Occipital lobe (tissue), 2 donors: ENCODE data around the gene MB21D2. TPM values are rescaled to one million over a fixed set of nuclear protein-coding genes. Genes with fewer than 3 reads are reported as not detected.
A peak's percentile ranks its signal among the peaks of the same experiment; 100 is the strongest.
"Not testable (repeated sequence)": the region's sequence is repeated elsewhere in the genome, so short reads cannot be mapped to it uniquely, and the experiment has no call there.

Experiments used
- DNase-seq: peaks from one replicate; lab custom pipeline; 2025; lab: John Stamatoyannopoulos, UW
- total RNA-seq: library from RNA; depleted of rRNA; stranded (reverse); fragments of >200 nt; gene quantifications from one replicate; pipeline ENCODE4 v1.2.3, GENCODE V29; 2014

The MB21D2 gene
- total RNA-seq: 61.9 TPM

DNA sequence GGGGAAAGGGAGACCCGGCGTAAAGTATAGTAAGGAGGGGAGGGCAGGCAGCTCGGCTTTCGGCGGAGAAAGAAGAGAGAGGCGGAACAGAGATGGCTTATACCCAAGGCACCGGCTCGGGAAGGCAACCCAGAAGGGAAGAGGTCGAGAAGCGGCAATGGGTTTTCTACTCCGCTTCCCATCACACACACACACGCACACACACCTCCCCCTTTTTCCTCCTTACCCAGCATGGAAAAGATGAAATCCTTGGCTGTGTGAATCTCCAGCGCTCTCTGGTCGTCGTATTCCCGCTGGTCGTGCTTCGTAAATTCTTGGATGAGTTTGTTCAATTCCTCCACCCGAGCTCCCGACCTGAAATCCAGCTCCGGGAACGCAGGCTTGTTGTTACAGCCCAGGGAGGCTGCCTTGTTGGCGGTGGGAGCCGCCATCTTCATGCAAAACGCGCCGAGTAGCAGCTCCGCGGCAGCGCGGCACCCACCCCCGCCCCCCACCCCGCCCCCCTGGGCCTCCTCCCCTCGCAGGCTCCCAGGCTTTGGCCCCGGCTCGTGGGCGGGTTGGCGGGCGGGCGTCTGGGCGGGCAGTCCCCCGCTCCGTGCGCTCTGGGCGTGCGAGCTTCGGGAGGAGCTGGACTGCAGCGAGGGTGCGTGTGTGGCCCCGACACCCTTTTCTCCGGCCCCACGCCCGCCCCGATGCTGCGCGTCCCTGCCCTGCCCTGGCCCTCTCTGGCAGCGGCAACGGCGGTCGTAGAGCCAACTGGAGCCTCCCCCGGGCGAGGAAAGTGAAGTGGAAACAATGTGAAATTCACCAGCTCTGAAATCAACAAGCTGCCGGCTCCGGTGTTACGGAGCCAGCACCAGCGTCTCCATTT, at the start of gene MB21D2:
TSS of gene MB21D2 (minus strand) at position 453 of the 871 bp plus-strand sequence. CDS start at position 437, 16 bp downstream.
- DNase-seq: peak; percentile 93

DNA sequence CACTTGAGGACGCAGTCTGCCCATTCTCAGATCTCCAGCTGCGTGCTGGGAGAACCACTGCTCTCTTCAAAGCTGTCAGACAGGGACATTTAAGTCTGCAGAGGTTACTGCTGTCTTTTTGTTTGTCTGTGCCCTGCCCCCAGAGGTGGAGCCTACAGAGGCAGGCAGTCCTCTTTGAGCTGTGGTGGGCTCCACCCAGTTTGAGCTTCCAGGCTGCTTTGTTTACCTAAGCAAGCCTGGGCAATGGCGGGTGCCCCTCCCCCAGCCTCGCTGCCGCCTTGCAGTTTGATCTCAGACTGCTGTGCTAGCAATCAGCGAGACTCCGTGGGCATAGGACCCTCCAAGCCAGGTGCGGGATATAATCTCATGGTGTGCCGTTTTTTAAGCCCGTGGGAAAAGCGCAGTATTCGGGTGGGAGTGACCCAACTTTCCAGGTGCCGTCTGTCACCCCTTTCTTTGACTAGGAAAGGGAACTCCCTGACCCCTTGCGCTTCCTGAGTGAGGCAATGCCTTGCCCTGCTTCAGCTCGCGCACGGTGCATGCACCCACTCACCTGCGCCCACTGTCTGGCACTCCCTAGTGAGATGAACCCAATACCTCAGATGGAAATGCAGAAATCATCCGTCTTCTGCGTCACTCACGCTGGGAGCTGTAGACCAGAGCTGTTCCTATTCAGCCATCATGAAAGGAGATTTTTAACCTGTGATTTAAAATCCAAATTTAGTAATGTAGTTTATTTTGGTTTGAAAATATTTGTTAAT, 47.5 kb upstream of the MB21D2 start:
- DNase-seq: not testable (repeated sequence)

- DNase-seq: no peak
Measured at GRCh38 chr3:192959773-192960172, 42.1 kb upstream of the MB21D2 start.

DNA sequence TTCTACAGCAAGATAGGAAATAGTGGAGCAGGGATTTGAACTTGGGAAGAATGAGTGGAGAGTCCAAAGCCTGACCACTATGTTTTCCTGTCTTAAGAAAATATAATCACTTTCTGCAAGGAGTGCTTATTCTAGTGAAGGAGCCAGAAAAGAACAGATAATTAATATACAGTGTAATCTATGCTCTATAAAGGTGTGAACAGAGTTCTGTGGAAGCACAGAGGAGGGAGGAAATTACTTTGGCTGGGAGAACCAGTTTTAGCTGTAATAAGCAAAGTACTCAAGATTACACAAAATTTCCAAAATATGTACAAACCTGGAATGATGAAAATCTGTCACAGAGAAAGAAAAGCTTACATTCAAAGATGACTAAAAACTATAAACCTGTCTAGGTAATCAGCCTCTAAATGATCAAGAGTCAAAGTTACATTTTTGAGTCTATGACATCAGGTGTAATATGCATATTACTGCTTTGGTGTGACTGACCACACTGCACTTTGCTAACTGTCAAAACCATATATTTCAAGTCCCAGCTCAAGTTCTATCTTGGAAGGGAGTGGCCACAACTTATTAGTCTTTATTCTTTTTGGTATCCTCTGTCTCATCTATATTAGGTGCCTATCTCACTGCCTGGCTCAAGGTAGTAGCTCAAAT, 40.7 kb upstream of the MB21D2 start:
- no peak for DNase-seq

DNA sequence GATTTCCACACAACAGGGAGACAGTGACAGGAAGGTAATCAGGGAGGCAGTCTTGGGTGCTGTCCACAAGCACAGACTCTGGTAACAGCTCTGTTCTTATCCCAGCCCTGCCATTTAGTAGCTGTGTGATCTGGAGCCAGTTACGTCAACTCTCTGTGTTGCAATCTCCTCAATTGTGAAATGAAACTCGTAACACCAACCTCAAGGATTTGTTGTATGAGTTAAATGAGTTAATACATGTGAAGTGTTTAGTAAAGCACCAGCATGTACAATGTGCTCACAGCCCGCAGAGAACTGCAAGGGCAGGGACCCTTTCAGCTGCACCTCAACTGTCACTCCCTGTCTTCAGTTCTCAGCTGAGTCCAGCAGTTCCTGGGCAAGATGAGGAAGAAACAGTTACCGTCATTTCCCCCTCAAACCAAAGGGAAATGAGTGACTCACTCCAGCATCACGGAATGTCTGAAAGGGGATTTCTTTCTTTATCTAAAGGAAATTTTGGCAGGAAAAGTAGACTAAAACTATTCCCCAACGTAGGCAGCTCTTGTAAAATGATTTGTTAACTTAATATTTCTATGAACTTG, 39.9 kb upstream of the MB21D2 start:
- DNase-seq: no peak

DNA sequence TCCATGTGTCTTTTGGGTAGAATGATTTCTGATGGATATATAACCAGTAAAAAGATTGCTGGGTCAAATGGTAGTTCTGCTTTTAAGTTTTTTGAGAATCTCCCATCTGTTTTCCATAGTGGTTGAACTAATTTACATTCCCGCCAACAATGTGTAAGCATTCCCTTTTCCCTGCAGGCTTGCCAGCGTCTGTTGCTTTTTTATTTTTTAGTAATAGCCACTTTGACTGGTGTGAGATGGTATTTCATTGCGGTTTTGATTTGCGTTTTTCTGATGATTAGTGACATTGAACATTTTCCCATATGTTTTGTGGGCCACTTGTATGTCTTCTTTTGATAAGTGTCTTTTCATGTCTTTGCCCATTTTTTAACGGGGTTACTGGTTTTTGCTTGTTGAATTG, 36.3 kb upstream of the MB21D2 start:
- DNase-seq: no peak

DNA sequence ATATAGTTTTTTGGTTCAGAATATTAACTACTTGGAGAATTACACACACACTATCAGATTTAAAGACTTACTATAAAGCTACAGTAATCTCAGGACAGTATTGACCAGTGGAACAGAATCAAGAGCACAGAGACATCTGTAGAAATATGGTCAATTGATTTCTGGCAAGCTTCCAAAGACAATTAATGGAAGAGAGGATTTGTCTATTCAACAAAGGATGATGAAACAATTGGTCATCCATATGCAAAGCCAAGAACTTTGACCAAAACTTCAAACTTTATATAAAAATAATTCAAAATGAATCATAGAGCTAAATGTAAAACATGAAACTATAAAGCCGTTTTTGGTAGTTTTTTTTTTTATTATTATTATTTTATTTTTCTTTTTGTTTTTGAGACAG, 29.8 kb upstream of the MB21D2 start:
- DNase-seq: no peak

DNA sequence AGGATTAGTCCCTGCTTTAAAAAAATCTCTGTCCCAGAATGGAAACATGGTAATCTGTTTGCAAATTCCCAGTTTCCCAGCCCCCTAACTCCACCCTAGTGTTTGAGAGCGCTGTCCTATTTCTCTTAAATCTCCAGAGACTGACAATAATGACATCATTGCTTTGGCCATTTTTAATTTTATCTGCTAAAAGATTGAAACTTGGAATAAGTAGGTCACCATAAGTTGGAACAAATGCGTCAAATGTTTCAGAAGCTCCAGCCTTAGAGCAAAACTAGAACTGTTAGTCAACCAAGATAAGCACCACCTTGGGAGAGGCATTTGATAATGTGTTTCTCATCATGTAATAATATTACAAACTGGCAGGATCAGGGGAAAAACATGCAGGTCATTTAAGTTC, 25.7 kb upstream of the MB21D2 start:
- DNase-seq: no peak

DNA sequence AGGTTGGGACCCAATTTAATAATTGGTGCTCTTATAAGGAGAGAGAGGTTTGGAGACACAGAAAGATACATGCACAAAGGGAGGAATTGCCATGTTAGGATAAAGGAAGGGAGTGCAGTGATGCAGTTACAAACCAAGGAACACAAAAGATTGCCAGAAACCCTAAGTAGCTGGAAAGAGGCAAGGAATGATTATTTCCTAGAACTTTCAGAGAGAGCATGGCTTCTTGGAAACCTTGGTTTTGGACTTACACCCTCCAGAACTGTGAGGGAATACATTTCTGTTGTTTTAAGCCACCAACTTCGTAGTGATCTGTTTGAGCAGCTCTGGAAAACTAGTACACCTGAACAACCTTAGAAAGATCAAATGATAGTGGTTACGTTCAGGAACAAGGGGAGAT, 25.0 kb upstream of the MB21D2 start:
- no peak for DNase-seq

- no peak for DNase-seq
Measured at GRCh38 chr3:192940129-192940528, 22.5 kb upstream of the MB21D2 start.

GRCh38 chr3:192935441-192935840, 17.8 kb upstream of the MB21D2 start:
- no peak for DNase-seq

GRCh38 chr3:192933779-192934460, 16.3 kb upstream of the MB21D2 start:
- DNase-seq: no peak

GRCh38 chr3:192933259-192933658, 15.6 kb upstream of the MB21D2 start:
- DNase-seq: no peak

DNA sequence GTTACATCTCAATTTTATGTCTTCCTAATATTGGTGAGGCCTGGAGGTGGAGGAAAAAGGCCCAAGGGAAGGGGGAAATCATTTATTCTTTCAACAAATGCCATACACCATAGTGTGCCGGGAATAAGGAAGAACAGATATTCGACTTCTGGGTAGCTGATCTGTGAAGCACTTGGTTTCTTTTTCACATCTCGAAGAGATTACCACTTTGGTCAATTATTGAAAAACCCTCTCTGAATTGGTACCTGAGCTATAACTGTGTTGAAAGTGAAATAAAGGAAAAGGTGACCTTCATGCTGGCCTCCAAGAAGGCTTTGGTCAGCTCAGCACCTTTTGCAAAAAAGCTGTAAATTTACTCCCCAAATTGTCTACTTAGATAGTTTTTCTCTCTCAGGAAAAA, 14.2 kb upstream of the MB21D2 start:
- no peak for DNase-seq

DNA sequence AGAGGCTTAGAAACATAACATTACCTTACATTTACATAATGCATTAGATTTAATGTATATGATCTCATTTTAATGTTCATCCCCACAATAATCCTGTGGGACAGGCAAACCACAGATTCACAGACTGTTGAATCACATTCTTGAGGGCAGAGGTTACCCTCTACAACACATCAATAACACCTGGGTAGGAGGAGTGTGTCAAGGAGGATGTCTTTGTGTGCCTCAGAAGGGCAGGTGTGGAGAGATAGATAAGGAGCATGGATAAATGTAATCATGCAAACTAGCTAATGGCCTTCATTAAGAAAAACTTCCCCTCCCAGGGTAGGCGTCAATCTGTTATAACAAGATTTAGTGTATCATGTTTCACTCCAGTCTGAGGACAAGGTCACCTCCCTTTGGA, 12.9 kb upstream of the MB21D2 start:
- no peak for DNase-seq

GRCh38 chr3:192929755-192930547, 12.3 kb upstream of the MB21D2 start:
- DNase-seq: no peak

- no peak for DNase-seq
Measured at GRCh38 chr3:192929146-192929545, 11.5 kb upstream of the MB21D2 start.

DNA sequence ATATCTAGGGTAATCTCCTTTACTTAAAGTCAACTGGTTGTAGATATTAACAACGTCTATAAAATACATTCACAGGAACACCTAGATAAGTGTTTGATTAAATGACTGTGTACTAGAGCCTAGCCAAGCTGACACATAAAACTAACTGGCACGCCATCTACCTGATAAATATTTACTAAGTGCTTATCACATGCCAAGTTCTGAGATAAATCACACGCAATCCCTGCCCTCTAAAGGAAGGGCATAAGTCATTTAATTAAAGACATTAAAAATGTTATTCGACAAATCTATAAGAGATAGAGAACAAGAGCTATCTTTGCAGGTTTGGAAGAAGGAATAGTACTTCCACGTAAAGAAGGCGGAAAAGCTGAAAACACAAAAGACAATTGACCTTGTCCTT, 11.1 kb upstream of the MB21D2 start:
- no peak for DNase-seq

- no peak for DNase-seq
Measured at GRCh38 chr3:192928016-192928415, 10.4 kb upstream of the MB21D2 start.

GRCh38 chr3:192927016-192927415, 9.4 kb upstream of the MB21D2 start:
- no peak for DNase-seq
